Ishikawa (cell line): ENCODE results near the gene PIK3AP1.

Experiments
- CEBPB ChIP-seq: IDR thresholded peaks from 2 replicates; pipeline ENCODE4 v1.6.1; 2012
- EGR1 ChIP-seq: IDR thresholded peaks from 2 replicates; pipeline ENCODE4 v1.6.1; 2012
- EP300 ChIP-seq: IDR thresholded peaks from 2 replicates; pipeline ENCODE4 v1.6.1; 2012; ENCODE audit warnings: borderline replicate concordance
- FOXM1 ChIP-seq: IDR thresholded peaks from 2 replicates; pipeline ENCODE4 v1.6.1; 2012; ENCODE audit warnings: low read depth, borderline replicate concordance
- MAX ChIP-seq: IDR thresholded peaks from 2 replicates; pipeline ENCODE4 v1.6.1; 2012
- RAD21 ChIP-seq: IDR thresholded peaks from 2 replicates; pipeline ENCODE4 v1.6.1; 2012; ENCODE audit warnings: low read depth
- REST ChIP-seq: IDR thresholded peaks from 2 replicates; pipeline ENCODE4 v1.6.1; 2012; ENCODE audit warnings: low read depth, mild to moderate bottlenecking
- TAF1 ChIP-seq: IDR thresholded peaks from 2 replicates; pipeline ENCODE4 v1.6.1; 2012; ENCODE audit warnings: low read depth, mild to moderate bottlenecking
- TCF12 ChIP-seq: IDR thresholded peaks from 2 replicates; pipeline ENCODE4 v1.6.1; 2012; ENCODE audit warnings: low read depth
- USF1 ChIP-seq: IDR thresholded peaks from 2 replicates; pipeline ENCODE4 v1.6.1; 2012
- YY1 ChIP-seq: IDR thresholded peaks from 2 replicates; pipeline ENCODE4 v1.6.1; 2012; ENCODE audit warnings: low read depth

GRCh38 chr10:96646301-96646700 is 74.0 kb downstream of the PIK3AP1 start:
- TF ChIP-seq YY1 (no peak), REST (no peak), EGR1 (no peak), MAX (no peak), EP300 (no peak), TCF12 (no peak), TAF1 (no peak), CEBPB (no peak), FOXM1 (no peak), USF1 (no peak), RAD21 (no peak)
